ENCODE measurements around the gene PISD. TPM values are rescaled to one million over a fixed set of nuclear protein-coding genes. Genes with fewer than 3 reads are reported as not detected.

PISD gene
- total and polyA plus RNA-seq, 2 donors (not counting 1 experiment from before 2014, with no cell fraction given) = 21.1 to 25.6 TPM

DNA sequence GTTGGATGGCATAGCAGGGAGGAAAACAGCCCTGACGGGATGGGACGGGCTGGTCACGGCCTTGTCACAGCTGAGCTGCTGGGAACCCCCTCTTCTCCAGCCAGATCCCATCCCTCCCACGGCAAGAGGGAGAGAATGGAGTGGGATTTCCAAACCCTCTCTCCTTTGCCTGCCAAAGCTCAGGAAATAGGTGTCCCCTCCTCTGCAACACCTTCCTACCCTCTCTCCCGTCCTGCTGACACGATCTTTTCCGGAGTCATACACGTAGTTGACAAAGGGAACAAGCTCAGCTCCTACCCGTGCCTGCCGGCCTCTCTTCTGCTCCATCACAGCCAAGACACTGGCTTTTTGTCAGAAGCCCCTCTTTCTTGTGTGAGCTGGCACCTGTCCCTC, 48.1 kb downstream of the PISD start:
- Histone ChIP-seq H4K20me1 (ENCODE audit: control insufficient read depth, extremely low read depth, insufficient read depth, low read length) (no peaks in the 10 kb centered on the region), H3K9me3 (ENCODE audit: control insufficient read depth, insufficient read depth, low read depth, low read length) (no peaks in the 10 kb centered on the region), H3K79me2 (ENCODE audit: control insufficient read depth, insufficient read depth, low read length) (no peaks in the 10 kb centered on the region), H3K27me3 (ENCODE audit: control insufficient read depth, insufficient read depth, low read length) (no peaks in the 10 kb centered on the region), H3K4me2 (ENCODE audit: extremely low read depth, insufficient read depth, low read length) (no peak overlapping the region), H3K4me1 (ENCODE audit: control insufficient read depth, extremely low read depth, insufficient read depth, low read length) (peaks cover 2% of the 10 kb centered on the region), H2AFZ (ENCODE audit: low read length) (no peak overlapping the region), H3K9ac (ENCODE audit: insufficient read depth, low read length) (no peak overlapping the region), H3K36me3 (ENCODE audit: control insufficient read depth, insufficient read depth, low read length) (peaks cover 7% of the 10 kb centered on the region), H3K27ac (ENCODE audit: insufficient read depth, low read length) (no peak overlapping the region), H3K4me3 (replicated peaks in 1 of 4; ENCODE audit: control extremely low read depth in 1 of 4, insufficient read depth in 1 of 4, low read depth in 3 of 4, low read length in 4 of 4) (no peak overlapping the region)
- no peak for DNase-seq (ENCODE audit: low read depth in 2 of 2)
- TF ChIP-seq, protein P1, sequence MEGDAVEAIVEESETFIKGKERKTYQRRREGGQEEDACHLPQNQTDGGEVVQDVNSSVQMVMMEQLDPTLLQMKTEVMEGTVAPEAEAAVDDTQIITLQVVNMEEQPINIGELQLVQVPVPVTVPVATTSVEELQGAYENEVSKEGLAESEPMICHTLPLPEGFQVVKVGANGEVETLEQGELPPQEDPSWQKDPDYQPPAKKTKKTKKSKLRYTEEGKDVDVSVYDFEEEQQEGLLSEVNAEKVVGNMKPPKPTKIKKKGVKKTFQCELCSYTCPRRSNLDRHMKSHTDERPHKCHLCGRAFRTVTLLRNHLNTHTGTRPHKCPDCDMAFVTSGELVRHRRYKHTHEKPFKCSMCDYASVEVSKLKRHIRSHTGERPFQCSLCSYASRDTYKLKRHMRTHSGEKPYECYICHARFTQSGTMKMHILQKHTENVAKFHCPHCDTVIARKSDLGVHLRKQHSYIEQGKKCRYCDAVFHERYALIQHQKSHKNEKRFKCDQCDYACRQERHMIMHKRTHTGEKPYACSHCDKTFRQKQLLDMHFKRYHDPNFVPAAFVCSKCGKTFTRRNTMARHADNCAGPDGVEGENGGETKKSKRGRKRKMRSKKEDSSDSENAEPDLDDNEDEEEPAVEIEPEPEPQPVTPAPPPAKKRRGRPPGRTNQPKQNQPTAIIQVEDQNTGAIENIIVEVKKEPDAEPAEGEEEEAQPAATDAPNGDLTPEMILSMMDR (conservative IDR thresholded peaks at IDR 0.05 in 1 of 2, IDR thresholded peaks at IDR 0.05 in 1 of 2; ENCODE audit: low read depth in 1 of 2, low read length in 2 of 2) = no peak
- TF ChIP-seq EZH2 (IDR thresholded peaks at IDR 0.05; ENCODE audit: low read length, missing control alignments) = no peak

DNA sequence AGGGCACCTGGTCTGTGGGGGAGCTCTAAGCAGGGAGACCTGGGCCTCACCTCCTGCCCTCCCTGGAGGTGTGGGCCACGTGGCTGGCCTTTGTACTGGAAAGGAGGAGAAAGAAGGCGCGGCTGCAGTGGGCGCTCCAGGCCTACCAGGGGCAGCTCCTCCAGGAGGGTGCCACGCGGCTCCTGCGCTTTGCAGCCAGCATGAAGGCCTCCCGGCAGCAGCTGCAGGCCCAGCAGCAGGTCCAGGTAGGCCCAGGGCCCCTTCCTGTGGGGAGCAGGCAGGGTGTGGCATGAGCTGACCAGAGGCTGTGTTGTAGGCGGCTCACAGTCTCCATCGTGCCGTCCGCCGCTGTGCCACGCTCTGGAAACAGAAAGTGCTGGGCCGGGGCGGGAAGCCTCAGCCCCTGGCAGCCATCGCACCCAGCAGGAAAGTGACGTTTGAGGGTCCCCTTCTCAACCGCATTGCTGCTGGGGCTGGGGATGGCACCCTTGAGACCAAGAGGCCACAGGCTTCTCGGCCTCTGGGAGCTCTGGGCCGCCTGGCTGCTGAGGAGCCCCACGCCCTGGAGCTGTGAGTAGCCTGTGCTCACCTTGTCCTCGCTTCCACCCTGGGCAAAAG, 48.6 kb downstream of the PISD start:
- Histone ChIP-seq H3K4me3 (replicated peaks in 1 of 4; ENCODE audit: control extremely low read depth in 1 of 4, insufficient read depth in 1 of 4, low read depth in 3 of 4, low read length in 4 of 4) (no peak overlapping the region), H3K79me2 (ENCODE audit: control insufficient read depth, insufficient read depth, low read length) (no peaks in the 10 kb centered on the region), H3K9ac (ENCODE audit: insufficient read depth, low read length) (no peak overlapping the region), H3K27ac (ENCODE audit: insufficient read depth, low read length) (no peak overlapping the region), H3K9me3 (ENCODE audit: control insufficient read depth, insufficient read depth, low read depth, low read length) (no peaks in the 10 kb centered on the region), H3K27me3 (ENCODE audit: control insufficient read depth, insufficient read depth, low read length) (no peaks in the 10 kb centered on the region), H3K4me2 (ENCODE audit: extremely low read depth, insufficient read depth, low read length) (no peak overlapping the region), H3K4me1 (ENCODE audit: control insufficient read depth, extremely low read depth, insufficient read depth, low read length) (peaks cover 2% of the 10 kb centered on the region), H2AFZ (ENCODE audit: low read length) (no peak overlapping the region), H3K36me3 (ENCODE audit: control insufficient read depth, insufficient read depth, low read length) (peaks cover 5% of the 10 kb centered on the region), H4K20me1 (ENCODE audit: control insufficient read depth, extremely low read depth, insufficient read depth, low read length) (no peaks in the 10 kb centered on the region)
- no peak for DNase-seq (ENCODE audit: low read depth in 2 of 2)
- TF ChIP-seq EZH2 (IDR thresholded peaks at IDR 0.05; ENCODE audit: low read length, missing control alignments) = no peak
- TF ChIP-seq, protein P1 (conservative IDR thresholded peaks at IDR 0.05 in 1 of 2, IDR thresholded peaks at IDR 0.05 in 1 of 2; ENCODE audit: low read depth in 1 of 2, low read length in 2 of 2) = no peak

DNA sequence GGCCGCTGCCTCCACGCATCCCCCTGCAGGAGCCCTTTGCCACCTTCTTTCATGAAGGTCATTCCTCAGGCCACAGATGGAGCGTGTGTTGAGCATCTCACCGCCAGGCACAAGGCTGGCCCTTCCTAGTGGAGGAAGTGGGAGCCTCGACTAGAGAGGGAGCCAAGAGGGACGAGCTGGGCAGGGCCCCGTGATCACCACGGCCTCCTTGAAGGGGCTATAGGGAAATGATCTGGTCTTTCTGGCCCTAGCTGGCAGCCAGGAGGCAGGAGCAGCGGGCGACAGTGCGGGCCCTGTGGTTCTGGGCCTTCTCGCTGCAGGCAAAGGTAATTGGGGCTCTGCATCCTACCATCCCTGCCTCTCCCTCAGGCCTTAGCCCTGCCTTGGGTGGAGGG, 49.1 kb downstream of the PISD start:
- Histone ChIP-seq H3K27me3 (ENCODE audit: control insufficient read depth, insufficient read depth, low read length) (no peaks in the 10 kb centered on the region), H3K9ac (ENCODE audit: insufficient read depth, low read length) (no peak overlapping the region), H3K27ac (ENCODE audit: insufficient read depth, low read length) (no peak overlapping the region), H3K36me3 (ENCODE audit: control insufficient read depth, insufficient read depth, low read length) (peaks cover 5% of the 10 kb centered on the region), H3K4me2 (ENCODE audit: extremely low read depth, insufficient read depth, low read length) (no peak overlapping the region), H3K9me3 (ENCODE audit: control insufficient read depth, insufficient read depth, low read depth, low read length) (no peaks in the 10 kb centered on the region), H3K4me1 (ENCODE audit: control insufficient read depth, extremely low read depth, insufficient read depth, low read length) (peaks cover 2% of the 10 kb centered on the region), H3K79me2 (ENCODE audit: control insufficient read depth, insufficient read depth, low read length) (no peaks in the 10 kb centered on the region), H4K20me1 (ENCODE audit: control insufficient read depth, extremely low read depth, insufficient read depth, low read length) (no peaks in the 10 kb centered on the region), H3K4me3 (replicated peaks in 1 of 4; ENCODE audit: control extremely low read depth in 1 of 4, insufficient read depth in 1 of 4, low read depth in 3 of 4, low read length in 4 of 4) (no peak overlapping the region), H2AFZ (ENCODE audit: low read length) (no peak overlapping the region)
- no peak for TF ChIP-seq EZH2 (IDR thresholded peaks at IDR 0.05; ENCODE audit: low read length, missing control alignments)
- TF ChIP-seq, protein P1 (conservative IDR thresholded peaks at IDR 0.05 in 1 of 2, IDR thresholded peaks at IDR 0.05 in 1 of 2; ENCODE audit: low read depth in 1 of 2, low read length in 2 of 2) = no peak
- DNase-seq (ENCODE audit: low read depth in 2 of 2) = no peak
